Mucosa of descending colon (tissue), 3 donors: ENCODE measurements around the gene HCFC1. TPM values are rescaled to one million over a fixed set of nuclear protein-coding genes. Genes with fewer than 3 reads are reported as not detected.

Source experiments
- ATAC-seq: fragments of 200-7000 bp; cut with Tn5 transposase; one replicate; pipeline ENCODE4 v1.9.1; 2020; ENCODE audit warnings: mild to moderate bottlenecking, moderate library complexity
- DNase-seq, 3 donors: peaks; one replicate each; pipeline ENCODE4 v3.0.0-alpha.2; 2020
- H3K36me3 ChIP-seq: fragments of 200-600 bp; one replicate; pipeline ENCODE4 v1.8.0; 2021; ENCODE audit warnings: low read depth, mild to moderate bottlenecking
- H3K4me1 ChIP-seq: fragments of 200-600 bp; one replicate; pipeline ENCODE4 v1.8.0; 2021; ENCODE audit warnings: low read depth, mild to moderate bottlenecking
- H3K4me3 ChIP-seq: fragments of 200-600 bp; one replicate; pipeline ENCODE4 v1.8.0; 2021; ENCODE audit warnings: mild to moderate bottlenecking
- H3K9me3 ChIP-seq: fragments of 200-600 bp; one replicate; pipeline ENCODE4 v1.8.0; 2021; ENCODE audit warnings: mild to moderate bottlenecking
- CTCF ChIP-seq: fragments of 200-600 bp; IDR thresholded peaks from one replicate; pipeline ENCODE4 v1.8.0; 2022; ENCODE audit warnings: antibody characterized with exemption, mild to moderate bottlenecking
- intact Hi-C, 2 donors: fragments of 100-400 bp; cut with DNase I in 1 of 2; cut with micrococcal nuclease in 1 of 2; formaldehyde crosslinking; loops; one replicate each; pipeline versions ENCODE4 v1.11.0 to v1.11.1; 2022; cut with DNase I, micrococcal nuclease
- total RNA-seq, 3 donors: library from RNA; stranded (reverse); fragmentation: NEBNext Ultra II Directional in 2 of 3; extraction: Animal tissue kit (Norgen Biotek cat#: 25700) in 2 of 3; gene quantifications; one replicate each; pipeline versions ENCODE4 v1.2.1 to v1.2.4, GENCODE V29; 2021 to 2023
- donor health status: DM: no; HTN: no; CAD: no; lungs with moderate emphysema.
- donor health status: DM: no; HTN: no; CAD: no.
- donor health status: DM: no; HTN: yes; CAD: no.

HCFC1 gene
- total RNA-seq, 3 donors from 2014 or later: 36.3 to 56.5 (median 48.2) TPM

GRCh38 chrX:153909980-153910360, 61.6 kb downstream of the HCFC1 start:
- intact Hi-C loops: no loop called here
- Histone ChIP-seq H3K36me3 (no peaks in the 10 kb centered on the region), H3K4me1 (no peaks in the 10 kb centered on the region), H3K9me3 (no peaks in the 10 kb centered on the region), H3K4me3 (no peak overlapping the region)
- DNase-seq (no peak), ATAC-seq (no peak)
- TF ChIP-seq CTCF: no peak

- H3K4me3 ChIP-seq: no peak overlapping the region
- H3K4me1 ChIP-seq: no peaks in the 10 kb centered on the region
- H3K9me3 ChIP-seq: no peaks in the 10 kb centered on the region
- ATAC-seq (no peak), DNase-seq (peak in 1 of 3 donors; percentile 49)
- no peak for TF ChIP-seq CTCF
- H3K36me3 ChIP-seq: no peaks in the 10 kb centered on the region
- intact Hi-C loops: no loop called here
Observed at GRCh38 chrX:153909024-153909979, 62.3 kb downstream of the HCFC1 start.

GRCh38 chrX:153908219-153908860, 63.3 kb downstream of the HCFC1 start:
- Histone ChIP-seq H3K36me3 (no peaks in the 10 kb centered on the region), H3K9me3 (no peaks in the 10 kb centered on the region), H3K4me1 (no peaks in the 10 kb centered on the region), H3K4me3 (no peak overlapping the region)
- intact Hi-C loops: no loop called here
- DNase-seq (peak in 1 of 3 donors; percentile 47), ATAC-seq (no peak)
- no peak for TF ChIP-seq CTCF

- Histone ChIP-seq H3K9me3 (no peaks in the 10 kb centered on the region), H3K4me3 (no peak overlapping the region), H3K4me1 (no peaks in the 10 kb centered on the region), H3K36me3 (no peaks in the 10 kb centered on the region)
- no peak for ATAC-seq
- intact Hi-C loops: no loop called here
- no peak for DNase-seq
- no peak for TF ChIP-seq CTCF
Observed at GRCh38 chrX:153907456-153907855, 64.2 kb downstream of the HCFC1 start.

- DNase-seq (no peak), ATAC-seq (peak; percentile 6)
- no peak for TF ChIP-seq CTCF
- no peaks in the 10 kb centered on the region for H3K9me3 ChIP-seq
- H3K36me3 ChIP-seq: no peaks in the 10 kb centered on the region
- intact Hi-C loops: no loop called here
- H3K4me1 ChIP-seq: no peaks in the 10 kb centered on the region
- no peak overlapping the region for H3K4me3 ChIP-seq
Observed at GRCh38 chrX:153906126-153906917, 65.3 kb downstream of the HCFC1 start.
